Fibroblast of the aortic adventitia (primary cell): ENCODE results near the gene PRDX3. TPM values are rescaled to one million over a fixed set of nuclear protein-coding genes. Genes with fewer than 3 reads are reported as not detected.
"Not testable (repeated sequence)": the region's sequence is repeated elsewhere in the genome, so short reads cannot be mapped to it uniquely, and the experiment has no call there.

Source experiments
- DNase-seq: peaks from one replicate; pipeline ENCODE4 v3.0.0-alpha.2; 2010; ENCODE audit warnings: low read depth
- H3K4me3 ChIP-seq: 2 replicates; pipeline ENCODE4 v1.5.1; 2011; ENCODE audit warnings: low read depth, mild to moderate bottlenecking, control low read depth, low read length, moderate library complexity
- total RNA-seq: library from RNA; depleted of rRNA; stranded (reverse); fragments of >200 nt; gene quantifications from 2 replicates; pipeline ENCODE4 v1.2.3, GENCODE V29; 2012; ENCODE audit warnings: low replicate concordance
- TF ChIP-seq, protein P1 (sequence below): IDR thresholded peaks from 2 replicates; pipeline ENCODE4 v1.5.1; 2011; ENCODE audit warnings: mild to moderate bottlenecking, low read length, control low read depth, inconsistent platforms; ENCODE audit not compliant: insufficient read depth

Gene PRDX3
- total RNA-seq, 1 donor, result 189 TPM

DNA sequence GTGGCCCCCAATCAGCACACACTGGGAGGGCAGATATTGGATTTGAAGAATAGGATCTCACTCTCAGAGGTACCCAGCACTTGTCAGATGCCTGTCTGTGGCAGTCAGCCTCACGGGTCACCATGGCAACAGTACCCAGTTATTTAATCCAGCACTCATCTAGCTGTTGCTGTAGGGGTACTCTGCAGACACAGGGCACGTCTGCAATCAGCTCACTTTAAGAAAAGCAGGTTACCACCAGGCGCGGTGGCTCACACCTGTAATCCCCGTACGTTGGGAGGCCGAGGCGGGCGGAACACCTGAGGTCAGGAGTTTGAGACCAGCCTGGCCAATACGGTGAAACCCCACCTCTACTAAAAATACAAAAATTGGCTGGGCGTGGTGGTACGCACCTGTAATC is 25.0 kb downstream of the PRDX3 start:
- TF ChIP-seq, protein P1, sequence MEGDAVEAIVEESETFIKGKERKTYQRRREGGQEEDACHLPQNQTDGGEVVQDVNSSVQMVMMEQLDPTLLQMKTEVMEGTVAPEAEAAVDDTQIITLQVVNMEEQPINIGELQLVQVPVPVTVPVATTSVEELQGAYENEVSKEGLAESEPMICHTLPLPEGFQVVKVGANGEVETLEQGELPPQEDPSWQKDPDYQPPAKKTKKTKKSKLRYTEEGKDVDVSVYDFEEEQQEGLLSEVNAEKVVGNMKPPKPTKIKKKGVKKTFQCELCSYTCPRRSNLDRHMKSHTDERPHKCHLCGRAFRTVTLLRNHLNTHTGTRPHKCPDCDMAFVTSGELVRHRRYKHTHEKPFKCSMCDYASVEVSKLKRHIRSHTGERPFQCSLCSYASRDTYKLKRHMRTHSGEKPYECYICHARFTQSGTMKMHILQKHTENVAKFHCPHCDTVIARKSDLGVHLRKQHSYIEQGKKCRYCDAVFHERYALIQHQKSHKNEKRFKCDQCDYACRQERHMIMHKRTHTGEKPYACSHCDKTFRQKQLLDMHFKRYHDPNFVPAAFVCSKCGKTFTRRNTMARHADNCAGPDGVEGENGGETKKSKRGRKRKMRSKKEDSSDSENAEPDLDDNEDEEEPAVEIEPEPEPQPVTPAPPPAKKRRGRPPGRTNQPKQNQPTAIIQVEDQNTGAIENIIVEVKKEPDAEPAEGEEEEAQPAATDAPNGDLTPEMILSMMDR, result no peak
- H3K4me3 ChIP-seq, result no peak overlapping the region
- no peak for DNase-seq

DNA sequence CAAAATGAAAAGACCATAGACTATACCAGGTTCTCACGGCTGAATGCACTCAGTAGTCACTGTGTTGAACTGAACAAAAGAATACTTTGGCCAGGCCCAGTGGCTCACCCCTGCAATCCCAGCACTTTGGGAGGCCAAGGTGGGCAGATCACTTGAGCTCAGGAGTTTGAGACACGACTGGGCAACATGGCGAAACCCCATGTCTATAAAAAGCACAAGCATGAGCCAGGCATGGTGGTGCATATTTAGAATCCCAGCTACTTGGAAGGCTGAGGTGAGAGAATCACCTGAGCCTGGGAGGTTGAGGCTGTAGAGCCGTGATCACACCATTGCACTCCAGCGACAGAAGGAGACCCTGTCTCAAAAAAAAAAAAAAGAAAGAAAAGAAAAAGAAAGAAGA is 25.6 kb downstream of the PRDX3 start:
- H3K4me3 ChIP-seq, result no peak overlapping the region
- DNase-seq, result no peak
- TF ChIP-seq, protein P1, result no peak

DNA sequence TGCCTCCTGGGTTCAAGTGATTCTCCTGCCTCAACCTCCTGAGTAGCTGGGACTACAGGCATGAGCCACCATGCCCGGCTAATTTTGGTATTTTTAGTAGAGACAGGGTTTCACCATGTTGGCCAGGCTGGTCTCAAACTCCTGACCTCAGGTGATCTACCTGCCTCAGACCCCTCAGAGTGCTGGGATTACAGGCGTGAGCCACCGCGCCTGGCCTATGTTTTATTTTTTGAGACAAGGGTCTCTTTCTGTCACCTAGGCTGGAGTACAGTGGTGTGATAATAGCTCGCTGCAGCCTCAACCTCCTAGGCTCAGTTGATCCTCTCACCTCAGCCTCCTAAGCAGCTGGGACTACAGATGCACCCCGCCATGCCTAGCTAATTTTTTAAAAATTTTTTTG is 27.0 kb downstream of the PRDX3 start:
- not testable (repeated sequence) for H3K4me3 ChIP-seq, DNase-seq

DNA sequence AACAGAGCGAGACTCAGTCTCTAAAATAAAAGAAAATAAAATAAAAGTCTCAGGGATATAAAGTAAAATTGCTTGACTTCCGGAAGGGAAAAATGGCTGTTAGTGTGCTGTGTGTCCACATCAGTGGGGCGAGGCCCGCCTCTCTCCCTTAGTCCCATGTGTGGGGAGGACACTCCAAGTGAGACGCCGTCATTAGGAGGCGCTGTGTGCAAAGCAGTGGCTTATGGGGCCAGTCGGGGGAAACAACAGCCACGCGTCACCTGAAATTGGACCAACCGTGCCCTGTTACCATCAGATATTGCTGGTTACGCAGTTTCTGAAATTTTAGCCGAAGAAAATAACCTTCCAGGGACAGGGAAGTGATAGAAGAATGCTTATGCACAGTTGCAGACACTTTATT is 28.9 kb downstream of the PRDX3 start:
- TF ChIP-seq, protein P1, result no peak
- no peak for DNase-seq
- H3K4me3 ChIP-seq, result no peak overlapping the region

DNA sequence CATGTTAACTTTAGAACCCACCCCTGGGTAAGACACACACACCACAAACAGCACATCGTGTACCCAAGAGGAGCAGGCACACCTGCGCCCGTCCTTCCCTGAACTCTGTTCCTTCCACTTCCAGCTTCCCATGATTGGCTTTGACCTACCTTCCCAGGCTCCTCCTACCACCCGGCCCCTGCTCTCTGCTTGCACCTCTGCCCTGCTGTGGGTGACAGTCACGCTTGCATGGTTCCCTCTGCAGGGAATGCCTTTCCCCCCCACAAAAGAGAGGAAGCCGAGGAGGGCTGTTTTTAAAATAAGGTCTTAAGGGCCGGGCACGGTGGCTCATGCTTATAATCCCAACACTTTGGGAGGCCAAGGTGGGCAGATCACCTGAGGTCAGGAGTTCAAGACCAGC is 29.5 kb downstream of the PRDX3 start:
- DNase-seq, result no peak
- H3K4me3 ChIP-seq, result no peak overlapping the region
- TF ChIP-seq, protein P1, result no peak

DNA sequence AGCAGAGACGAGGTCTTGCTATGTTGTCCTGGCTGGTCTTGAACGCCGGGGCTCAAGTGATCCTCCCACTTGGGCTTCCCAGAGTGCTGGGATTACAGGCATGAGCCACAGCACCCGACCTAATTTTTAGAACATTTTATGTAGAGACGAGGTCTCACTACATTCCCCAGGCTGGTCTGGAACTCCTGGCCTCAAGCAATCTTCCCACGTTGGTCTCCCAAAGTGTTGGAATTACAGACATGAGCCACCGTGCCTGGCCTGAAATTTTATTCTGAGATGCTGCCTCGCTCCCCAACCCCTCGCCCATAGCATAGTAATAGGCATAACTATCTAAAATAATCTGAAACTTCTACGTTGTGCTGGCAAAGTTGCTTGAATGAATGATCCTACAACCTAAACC is 35.0 kb downstream of the PRDX3 start:
- H3K4me3 ChIP-seq, result no peak overlapping the region
- no peak for DNase-seq
- TF ChIP-seq, protein P1, result no peak

DNA sequence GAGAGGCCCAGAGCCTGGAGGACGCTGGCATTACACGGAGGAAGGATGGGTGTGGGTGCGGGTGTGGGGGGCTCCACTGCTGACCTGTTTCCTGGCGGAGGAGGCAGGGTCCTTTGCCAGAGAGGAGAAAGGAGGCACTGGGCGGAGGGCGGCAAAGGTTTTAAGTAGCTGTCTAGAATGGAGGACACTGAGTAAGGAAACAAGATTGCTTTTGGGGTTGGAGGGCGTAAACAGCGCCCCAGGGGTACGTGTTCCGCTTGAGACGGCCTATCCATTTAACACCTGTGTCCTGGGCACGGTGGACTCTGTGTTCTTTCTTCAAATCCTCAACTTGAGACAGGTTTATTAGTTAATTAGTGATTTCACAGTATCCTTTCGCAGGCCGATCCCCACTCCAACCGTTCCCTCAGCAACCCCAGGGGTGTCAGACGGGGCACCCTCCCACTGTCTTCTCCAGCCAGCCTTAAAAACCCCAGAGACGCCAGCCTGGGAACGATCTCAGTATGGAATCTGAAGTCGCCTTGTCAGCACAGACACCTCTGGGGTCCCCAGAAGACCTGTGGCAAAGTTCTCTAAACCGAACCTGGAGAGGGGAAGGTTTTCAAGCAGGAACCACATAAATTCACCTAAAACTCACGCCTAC is 37.9 kb downstream of the PRDX3 start:
- TF ChIP-seq, protein P1, result no peak
- no peak for DNase-seq
- H3K4me3 ChIP-seq, result no peak overlapping the region
